Hypothalamus (tissue), 51 donors: ENCODE results near the gene PLCZ1.
"Not testable (repeated sequence)": the region's sequence is repeated elsewhere in the genome, so short reads cannot be mapped to it uniquely, and the experiment has no call there.

Experiments used
- DNase-seq, 51 donors: peaks; one replicate each; lab custom pipeline; 2025; lab: John Stamatoyannopoulos, UW

The PLCZ1 gene

DNA sequence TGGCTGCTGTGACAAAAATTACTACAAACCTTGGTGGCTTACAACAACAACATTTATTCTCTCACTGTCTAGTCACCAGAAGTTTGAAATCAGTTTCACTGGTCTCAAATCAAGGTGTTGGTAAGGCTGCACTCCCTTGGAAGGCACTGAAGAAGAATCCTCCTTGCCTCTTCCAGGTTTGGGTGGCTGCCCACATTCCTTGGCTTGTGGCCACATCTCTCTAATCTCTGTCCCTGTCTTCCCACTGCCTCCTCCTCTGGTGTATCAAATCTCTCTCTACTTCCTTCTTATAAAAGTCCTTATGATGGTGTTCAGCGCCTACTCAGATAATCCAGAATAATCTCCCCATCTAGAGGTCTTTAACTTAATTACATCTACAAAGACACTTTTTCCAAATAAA lies 31.0 kb downstream of the PLCZ1 start:
- no peak for DNase-seq

DNA sequence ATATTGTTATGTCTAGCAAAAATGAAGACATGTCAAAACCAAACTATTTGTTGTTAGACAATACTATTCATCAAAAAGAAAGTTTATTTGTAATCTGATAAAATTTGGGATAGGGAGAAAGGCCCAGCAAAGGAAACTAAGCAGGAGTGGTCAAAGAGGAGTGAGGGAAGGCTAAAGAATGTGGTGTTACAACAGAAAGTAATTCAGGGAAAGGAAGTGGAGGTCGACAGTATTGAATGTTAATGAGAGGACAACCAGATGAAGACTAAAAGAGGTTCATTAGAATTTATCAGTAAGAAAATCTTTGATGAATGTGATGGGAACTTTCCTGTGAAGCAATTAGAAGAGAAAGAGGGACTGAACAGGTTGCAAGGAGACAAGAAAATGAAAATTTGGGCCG lies 33.9 kb downstream of the PLCZ1 start:
- DNase-seq, result no peak

DNA sequence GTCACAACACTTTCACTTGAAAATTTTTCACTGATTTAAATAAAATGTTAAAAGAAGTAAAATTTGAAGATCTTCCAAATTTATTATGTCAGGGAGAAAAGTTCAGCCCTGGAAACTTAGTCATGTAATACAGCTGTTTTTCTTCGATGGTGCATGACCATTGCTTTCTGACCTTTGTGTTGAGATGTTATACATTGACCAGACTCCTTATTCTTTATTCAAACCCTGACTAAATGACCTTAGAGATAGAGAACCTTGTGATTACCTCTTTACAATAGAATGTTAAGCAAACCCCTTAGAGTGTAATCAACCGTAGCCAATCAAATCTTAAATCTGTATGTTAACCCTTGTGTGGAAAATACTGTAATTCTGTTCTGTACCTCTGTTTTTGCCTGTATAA lies 34.5 kb downstream of the PLCZ1 start:
- DNase-seq, result no peak

DNA sequence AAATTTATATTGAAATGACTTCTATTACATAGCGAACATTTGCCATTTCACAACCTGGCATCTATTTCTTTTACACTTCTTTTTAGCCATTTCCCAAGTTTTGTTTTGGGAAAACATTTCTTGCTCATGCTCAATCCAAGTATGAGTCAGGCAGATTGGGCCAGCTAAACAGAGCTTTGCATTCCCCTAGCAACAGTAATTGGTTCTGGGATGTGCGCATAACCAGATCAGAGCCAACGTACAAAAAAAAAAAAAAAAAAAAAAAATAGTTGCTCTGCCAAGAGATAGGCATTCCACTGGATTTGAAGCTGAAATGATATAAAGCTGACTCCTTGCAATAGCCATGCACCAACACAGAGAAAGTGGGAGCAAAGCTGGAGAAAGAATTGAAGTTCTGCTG lies 37.5 kb downstream of the PLCZ1 start:
- DNase-seq, result no peak

DNA sequence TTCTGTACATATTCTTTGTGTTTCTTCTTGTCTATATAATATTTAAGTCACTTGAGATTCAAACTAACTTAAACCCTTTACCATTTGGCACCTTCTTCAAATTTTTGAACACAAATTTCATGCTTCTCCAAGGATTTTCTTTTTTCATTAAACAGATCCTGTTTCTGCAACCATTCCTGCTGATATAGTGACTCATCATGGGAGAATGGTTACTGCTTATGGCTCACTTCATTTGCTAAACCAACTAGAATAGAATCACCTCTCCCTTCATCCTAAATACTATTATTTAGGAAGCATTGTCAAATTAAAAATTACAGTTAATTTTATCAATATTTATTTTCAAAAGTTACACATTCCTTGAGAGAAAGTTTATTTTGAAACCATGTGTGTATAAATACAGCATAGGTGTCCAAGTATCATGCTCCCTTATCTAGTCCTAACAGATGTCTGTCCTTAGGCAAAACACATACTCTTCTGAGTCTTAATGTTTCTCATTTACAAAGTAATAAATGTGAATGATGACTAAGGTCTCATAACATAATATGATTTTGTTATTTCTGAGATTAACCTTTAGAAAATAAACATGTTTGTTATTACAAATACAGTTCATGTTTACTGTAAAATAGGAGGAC lies 40.7 kb downstream of the PLCZ1 start:
- no peak for DNase-seq

DNA sequence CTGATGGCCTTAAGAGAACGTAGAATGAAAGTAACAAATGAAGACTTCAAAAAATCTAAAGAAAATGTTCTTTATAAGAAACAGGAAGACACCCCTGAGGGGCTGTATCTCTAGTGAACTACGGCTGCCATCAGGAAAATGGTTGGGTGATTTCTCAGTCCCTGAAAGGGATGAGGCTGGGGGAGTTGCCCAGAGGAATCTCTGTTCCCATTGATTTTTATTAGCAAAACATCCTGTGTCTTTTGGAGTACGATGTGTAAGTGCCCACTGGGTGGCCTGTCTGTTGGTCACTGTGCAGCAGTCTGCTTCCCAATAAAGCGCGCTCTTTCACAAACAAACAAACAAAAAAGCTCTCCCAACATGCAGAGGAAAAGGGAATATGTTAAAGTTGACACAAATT lies 43.8 kb downstream of the PLCZ1 start:
- DNase-seq, result not testable (repeated sequence)

DNA sequence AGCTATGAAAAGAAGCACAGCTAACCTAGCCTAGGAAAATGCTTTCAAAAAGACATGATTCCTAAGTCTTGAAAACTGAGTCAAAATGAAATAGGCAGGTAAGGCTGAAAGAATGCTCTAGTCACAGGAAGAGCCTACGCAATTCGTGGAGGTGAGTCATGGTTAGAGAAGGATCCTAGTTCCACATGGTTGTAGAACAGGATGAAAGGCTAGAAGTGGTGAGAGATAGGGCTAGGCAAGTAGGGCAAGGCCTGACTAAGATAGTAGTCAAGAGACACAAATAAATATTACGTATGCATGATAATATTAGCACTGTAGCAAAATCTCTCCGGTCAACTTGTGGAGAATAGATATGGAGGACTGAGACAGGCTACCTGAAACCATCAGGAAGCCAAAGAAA lies 47.2 kb downstream of the PLCZ1 start:
- DNase-seq, result no peak

DNA sequence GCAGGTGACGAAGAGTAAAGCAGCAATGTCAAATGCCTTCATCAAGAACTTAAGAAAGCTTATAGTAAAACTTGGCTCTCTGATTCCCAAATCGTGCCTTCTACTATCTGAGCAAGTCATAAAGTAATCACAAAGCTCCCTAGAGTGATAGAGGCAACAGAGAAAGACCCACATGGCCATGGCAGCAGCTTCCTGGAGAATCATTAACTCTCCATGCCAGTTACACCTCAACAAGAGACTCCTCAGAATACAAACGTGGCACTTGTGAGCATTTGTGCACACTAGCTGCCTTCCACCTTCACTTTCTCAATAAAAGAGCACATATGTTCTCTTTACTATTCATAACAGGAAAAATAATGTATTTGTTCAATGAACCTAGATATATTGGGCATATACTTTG lies 48.0 kb downstream of the PLCZ1 start:
- no peak for DNase-seq

DNA sequence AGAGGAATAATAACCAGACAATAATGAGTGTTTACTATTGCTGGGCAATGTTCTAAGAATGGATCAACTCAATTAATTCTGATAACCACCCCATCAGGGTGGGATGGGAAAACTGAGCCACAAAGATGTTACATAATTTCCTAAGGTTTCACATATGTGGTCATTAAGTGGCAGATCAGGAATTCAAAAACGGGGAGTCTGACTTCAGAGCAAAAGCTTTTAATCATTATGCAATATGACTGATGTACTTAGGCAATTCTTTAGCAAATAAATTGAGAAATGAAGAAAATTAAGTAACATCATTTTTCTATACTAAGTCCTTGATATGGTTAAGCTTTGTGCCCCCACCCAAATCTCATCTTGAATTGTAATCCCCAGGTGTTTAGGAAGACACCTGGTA lies 53.4 kb downstream of the PLCZ1 start:
- DNase-seq, result no peak

DNA sequence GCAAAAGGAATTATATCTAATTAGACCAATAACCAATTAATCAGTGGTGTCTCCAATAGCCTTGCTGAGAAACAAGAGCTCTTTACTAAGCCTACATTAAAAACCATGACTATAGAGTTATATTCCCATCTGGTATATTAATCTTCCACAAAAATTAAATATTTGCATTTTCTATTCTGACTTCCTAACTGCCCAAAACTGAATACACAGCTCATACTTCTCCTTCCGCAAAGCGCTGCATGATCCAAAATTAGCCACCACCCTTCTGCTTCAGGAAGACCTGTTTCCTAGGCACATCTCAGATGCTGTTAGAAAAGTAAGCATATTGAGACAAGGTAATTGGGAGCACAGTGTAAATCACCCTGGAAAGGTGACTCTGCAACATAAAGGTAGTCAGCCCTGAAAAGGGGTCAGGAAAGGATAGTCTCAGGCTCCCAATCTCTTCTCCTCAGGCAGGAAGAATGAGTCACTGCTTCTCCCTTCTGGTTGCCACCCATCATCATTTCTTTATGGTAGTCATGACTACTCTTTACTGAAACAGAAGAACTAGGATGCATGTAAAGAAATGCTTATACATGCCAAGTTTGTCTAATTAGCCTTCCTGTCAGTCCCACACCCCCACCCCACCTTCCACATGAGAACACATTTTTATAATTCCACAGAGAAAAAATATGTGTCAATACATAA lies 54.3 kb downstream of the PLCZ1 start:
- DNase-seq, result no peak

DNA sequence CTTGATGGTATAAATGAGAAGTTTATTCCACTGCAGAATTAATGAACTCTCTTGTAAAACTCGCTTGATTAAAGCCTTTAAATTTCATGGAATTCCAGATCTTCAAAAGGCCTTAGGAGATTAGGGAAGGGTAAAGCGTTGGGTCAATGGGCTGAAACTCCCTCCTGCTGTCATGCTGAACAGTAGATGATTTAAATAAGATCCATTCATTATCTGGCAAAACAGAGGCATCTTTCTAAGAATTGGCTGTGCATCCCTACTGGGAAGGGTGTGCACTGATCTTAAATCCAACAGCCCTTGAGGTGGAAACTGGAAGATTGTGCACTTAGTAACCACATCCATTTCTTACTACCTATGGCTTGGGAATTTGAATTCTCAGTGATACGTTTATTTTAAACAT lies 56.0 kb downstream of the PLCZ1 start:
- no peak for DNase-seq

DNA sequence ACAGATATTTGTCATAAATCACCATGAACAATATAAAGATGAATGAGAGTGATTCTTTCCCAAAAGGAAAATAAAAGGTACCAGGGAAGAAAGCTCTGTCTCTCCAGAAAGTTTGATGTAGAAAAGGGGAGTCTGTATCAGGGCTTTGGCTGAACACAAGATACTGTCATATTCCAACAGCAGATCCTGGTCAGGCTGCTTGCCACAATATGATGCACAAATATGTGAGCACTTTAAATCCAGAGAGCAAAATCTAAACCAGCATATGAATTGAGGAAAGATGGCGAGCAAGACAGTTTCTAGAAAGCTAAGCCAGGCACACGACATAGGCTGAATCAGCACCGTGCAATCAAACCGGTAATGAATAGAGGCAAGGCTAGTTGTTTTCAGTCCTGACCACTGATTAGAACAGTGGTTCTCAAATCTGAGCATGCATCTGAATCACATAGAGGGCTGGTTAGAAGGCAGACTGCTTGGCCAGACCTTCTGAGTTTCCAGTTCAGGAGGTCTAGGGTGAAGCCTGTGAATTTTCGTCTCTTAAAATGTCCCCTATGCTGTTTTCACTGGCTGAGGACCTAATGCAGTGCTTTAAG lies 60.7 kb downstream of the PLCZ1 start:
- DNase-seq, result no peak

DNA sequence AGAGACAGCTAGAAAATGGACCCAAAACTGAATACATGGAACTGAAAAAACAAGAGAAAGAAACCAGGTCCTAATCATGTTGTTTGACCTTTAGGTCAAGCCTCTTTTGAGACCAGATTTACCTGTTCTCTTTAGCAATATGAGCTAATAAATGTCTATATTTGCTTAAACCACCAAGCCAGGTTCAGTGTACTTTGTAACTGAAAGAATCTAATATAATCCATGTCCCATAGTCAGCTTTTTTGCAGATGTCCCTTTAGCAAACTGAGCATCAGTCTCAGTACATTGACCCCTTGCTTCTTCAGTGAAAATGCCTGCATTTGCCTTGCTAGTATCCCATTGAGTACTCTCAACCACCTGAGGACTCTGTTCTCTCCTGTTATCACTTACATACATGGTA lies 61.7 kb downstream of the PLCZ1 start:
- no peak for DNase-seq

DNA sequence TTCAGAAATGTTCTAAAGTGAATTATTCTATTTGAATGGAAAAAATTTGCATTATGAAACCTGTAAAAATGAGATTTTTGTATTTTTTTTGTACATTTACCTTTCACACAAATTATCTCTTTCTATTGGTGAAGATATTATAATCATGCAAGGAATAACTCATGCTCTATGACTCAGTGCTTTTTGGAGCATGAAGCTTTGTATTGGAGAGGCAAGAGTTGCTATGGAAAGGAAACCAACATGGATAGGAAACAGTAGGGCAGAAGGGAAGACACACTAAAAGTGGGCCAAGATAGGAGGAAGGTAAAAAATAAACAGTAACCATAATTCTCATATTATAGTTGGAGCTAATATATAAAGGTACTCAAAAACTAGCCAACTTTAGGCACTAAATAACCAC lies 79.0 kb downstream of the PLCZ1 start:
- DNase-seq, result no peak

DNA sequence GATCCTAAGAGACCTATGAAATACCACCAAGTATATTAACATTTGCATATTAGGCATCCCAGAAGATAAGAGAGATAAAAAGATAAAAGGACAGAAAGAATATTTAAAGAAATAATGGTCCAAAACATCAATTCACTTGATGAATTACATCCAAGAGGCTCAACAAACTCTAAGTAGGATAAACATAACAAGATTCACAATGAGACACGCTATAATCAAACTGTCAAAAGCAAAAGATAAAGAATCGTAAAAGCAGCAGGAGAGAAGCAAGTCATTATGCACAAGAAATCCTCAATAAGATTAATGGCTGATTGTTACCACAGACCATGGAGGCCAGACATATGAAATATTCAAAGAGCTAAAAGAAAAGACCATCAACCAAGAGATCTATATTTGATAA lies 79.6 kb downstream of the PLCZ1 start:
- DNase-seq, result no peak

DNA sequence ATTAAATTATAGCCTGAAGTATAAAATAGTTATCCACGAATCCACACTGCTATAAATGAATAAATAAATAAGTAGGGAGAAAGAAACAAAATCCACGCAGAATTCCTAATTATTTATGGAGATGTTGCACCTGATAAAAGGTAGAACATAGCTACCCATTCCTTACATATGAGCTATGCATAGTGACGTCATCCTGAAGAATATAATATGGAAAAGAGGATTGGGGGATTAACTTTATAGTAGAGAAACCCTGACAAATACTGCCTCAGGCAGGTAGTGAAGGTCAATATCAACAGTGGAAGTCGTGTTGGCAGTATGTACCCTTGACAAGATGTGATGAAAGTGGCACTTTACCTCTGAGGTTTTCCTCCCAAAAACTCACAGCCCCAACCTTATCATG lies 82.5 kb downstream of the PLCZ1 start:
- DNase-seq, result no peak

DNA sequence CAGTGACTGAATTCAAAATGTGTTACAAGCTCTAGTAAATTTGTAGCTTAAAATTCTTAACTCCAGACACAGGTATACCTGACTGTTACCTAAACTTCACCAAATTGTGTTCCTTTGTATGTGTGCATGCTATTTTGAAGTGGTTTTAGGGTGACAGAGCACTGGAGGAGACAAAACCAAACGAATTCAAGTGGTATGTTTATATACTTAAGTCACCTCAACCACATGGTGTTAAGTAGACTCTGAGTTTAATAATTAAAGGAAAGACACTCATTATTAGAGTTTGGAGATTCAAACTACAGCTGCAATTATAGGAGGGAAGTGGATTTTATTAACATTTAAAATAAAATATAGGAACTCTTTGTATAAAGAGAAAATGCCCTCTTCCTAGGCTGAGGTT lies 84.3 kb downstream of the PLCZ1 start:
- DNase-seq, result no peak

DNA sequence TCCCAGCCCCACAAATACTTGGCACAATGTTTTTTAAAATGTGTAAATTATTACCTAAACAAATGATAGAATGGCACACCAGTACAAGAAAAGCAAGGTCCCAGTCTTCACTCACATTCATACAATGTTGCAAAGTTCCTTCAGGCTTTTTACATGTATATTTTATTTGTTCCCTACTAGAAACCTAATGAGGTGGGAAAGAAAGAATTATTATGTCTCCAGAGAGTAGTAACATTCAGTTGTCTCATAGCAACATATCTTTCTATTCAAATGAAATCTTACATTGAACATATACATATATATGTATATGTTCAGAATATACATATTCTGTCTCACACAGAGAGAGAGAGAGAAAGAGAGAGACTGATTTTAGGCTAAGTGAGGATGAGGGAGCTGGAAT lies 85.2 kb downstream of the PLCZ1 start:
- DNase-seq, result no peak

DNA sequence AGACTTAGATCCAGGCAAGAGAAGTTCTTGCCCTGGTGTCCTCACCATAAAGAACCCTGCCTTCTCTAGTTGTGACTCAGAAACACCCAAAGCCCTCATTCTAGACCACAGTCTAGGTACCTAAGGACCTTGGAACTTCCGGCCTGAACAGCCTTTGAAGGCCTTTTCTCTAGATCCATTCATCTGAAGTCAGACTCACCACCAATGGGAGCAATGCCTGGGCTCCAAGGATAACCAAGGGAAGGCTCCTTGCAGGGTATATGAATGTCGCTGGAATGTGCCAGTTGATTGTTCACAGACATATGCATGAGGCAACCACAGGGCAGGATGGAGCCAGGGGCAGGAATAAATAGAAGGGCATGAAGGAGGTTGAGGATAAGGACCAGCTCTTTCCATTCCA lies 86.3 kb downstream of the PLCZ1 start:
- no peak for DNase-seq

DNA sequence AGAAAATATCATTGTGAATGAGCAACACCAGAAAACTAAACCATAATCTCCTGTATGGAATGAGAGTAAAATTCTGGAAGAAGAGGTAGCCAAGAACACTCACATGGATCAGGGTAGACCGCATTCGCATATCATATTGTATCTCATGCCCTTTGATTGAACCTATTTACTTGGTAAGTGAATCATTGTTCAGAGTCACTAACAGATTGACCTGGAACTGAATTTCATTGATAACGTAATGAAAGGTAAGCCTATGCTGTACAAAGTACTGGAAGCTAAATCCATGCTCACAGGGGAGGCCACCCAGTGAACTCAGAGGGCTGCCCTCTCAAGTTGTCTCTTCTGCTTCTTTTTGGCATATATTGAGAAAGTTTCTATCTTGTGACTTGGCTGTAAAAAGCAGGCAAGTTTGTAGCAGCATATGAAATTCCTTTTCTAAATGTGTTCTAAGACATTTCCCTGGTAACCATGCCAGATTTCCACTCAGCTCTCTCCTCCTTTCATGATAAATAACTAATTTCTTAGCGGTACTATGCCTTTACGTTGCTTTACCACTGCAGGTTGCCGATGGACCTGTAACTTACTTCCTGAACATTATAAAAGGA lies 91.4 kb downstream of the PLCZ1 start:
- no peak for DNase-seq

DNA sequence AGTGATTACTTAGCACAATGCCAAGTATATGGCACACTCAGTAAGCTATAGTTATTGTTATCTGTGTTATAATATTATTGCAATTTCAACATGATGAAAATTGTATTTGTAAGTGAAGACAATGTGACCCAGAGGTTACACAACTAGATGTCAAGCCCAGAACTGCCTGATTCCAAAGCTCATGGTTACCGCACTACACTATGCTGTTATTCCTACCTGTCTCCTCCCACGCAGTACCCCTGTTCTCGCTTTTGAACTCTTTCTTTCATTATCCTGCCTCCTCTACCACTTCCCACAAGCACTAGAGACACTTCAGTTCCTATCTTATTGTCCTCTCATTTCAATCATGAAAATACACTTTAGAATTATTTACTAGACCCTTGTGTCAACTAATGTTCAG lies 93.2 kb downstream of the PLCZ1 start:
- DNase-seq, result no peak

DNA sequence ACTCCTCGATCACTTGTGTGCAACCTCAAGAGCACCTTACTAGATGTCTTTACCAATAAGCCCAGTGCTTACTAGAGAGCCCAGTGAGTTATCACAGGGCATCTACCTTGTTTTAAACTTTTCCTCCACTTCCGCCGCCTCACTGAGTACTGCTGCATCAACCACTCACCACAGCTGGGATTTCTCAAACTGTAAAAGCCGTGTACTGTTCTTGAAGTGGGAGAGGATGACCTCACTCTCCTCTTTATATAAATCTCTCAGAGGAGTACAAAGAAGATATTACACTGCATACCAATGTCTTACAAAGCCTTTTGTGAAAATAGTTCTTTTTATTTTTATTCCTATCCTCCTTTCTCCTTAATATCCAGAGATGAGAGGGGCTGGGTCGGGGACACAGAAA lies 94.1 kb downstream of the PLCZ1 start:
- no peak for DNase-seq
